ENCODE measurements around the gene VSIR.

VSIR gene

DNA sequence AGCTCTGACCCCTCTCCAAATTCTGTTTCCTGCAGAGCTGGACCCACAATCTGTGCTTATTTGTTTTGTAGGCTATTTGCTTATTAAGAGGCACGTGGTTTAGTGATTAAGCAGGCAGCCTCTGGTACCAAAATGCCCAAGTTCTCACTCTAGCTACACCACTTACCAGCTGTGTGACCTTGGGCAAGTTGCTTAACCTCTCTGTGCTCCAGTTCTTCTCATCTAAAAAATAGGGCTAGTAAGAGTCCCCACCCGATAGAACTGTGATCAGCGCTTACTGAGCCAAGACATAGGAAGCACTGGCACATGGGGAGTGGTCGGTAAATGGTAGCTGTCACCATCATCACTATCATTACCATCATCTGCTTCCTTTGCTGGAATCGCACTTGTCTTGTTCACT, 74.6 kb downstream of the VSIR start:
- DNase-seq (ENCODE audit: low read depth): no peak
- TF ChIP-seq, protein P1, sequence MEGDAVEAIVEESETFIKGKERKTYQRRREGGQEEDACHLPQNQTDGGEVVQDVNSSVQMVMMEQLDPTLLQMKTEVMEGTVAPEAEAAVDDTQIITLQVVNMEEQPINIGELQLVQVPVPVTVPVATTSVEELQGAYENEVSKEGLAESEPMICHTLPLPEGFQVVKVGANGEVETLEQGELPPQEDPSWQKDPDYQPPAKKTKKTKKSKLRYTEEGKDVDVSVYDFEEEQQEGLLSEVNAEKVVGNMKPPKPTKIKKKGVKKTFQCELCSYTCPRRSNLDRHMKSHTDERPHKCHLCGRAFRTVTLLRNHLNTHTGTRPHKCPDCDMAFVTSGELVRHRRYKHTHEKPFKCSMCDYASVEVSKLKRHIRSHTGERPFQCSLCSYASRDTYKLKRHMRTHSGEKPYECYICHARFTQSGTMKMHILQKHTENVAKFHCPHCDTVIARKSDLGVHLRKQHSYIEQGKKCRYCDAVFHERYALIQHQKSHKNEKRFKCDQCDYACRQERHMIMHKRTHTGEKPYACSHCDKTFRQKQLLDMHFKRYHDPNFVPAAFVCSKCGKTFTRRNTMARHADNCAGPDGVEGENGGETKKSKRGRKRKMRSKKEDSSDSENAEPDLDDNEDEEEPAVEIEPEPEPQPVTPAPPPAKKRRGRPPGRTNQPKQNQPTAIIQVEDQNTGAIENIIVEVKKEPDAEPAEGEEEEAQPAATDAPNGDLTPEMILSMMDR (conservative IDR thresholded peaks at IDR 0.05; ENCODE audit: low read length): no peak
- no peak overlapping the region for H3K4me3 ChIP-seq (ENCODE audit: low read length)

DNA sequence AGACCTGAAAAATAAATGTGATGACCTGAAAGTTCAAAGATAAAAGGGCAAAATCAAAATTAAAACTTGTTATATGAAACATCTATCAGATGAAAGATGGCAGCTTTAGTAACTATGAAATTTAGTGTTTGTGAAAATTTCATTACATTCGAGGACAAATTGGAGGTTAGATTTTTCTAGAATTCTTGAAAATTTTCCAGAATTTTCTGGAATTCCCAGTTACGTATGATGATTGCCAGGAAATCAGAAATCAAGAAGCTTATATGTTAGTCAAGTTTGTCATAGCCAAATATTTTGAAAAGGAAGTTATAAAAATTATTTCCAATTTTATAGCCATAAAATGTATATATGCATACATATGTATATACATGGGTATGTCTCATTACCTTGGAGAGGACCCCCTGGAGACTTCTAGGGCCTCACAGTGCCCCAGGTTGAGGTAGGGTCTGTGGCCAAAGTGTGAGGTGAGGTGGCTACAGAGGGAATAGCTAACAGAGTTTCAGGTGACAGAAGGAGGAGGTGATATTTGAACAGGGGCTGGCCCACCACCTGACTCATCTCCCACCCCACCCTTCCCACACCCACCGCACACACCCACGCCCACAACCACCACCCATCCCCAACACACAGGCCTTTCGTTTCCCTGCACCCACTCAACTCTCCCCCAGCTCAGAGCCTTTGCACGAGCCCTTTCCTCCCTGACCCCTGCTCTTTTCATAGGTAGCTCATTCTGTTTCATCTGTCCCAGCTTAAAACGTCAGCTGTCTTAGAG, 75.2 kb downstream of the VSIR start:
- TF ChIP-seq, protein P1 (conservative IDR thresholded peaks at IDR 0.05; ENCODE audit: low read length): no peak
- H3K4me3 ChIP-seq (ENCODE audit: low read length): no peak overlapping the region
- DNase-seq (ENCODE audit: low read depth): no peak

Measured in AG10803 (cell line).